GM23248 (cell line): ENCODE results near the gene RAMACL. TPM values are rescaled to one million over a fixed set of nuclear protein-coding genes. Genes with fewer than 3 reads are reported as not detected.

Experiments used
- DNase-seq: peaks from one replicate; pipeline ENCODE4 v3.0.0-alpha.2; 2015
- H2AFZ ChIP-seq: fragments of 200-600 bp; sonication (generic); 2 replicates; pipeline ENCODE4 v1.6.1; 2016; ENCODE audit warnings: antibody characterized with exemption
- H3F3A ChIP-seq: fragments of 200-600 bp; sonication (generic); 2 replicates; pipeline ENCODE4 v1.6.1; 2016; ENCODE audit warnings: mild to moderate bottlenecking, antibody characterized with exemption, mixed run types; ENCODE audit not compliant: insufficient read depth
- H3K27ac ChIP-seq: fragments of 200-600 bp; sonication (generic); 2 replicates; pipeline ENCODE4 v1.5.1; 2016; ENCODE audit warnings: mild to moderate bottlenecking
- H3K27me3 ChIP-seq: fragments of 200-600 bp; sonication (generic); replicated peaks from 2 replicates; pipeline ENCODE4 v1.6.1; 2016; ENCODE audit warnings: mild to moderate bottlenecking; ENCODE audit not compliant: insufficient read depth
- H3K36me3 ChIP-seq: fragments of 200-600 bp; sonication (generic); 2 replicates; pipeline ENCODE4 v1.6.1; 2016; ENCODE audit warnings: low read depth, mild to moderate bottlenecking
- H3K4me1 ChIP-seq: fragments of 200-600 bp; sonication (generic); 2 replicates; pipeline ENCODE4 v1.6.1; 2016; ENCODE audit warnings: mild to moderate bottlenecking; ENCODE audit not compliant: insufficient read depth
- H3K4me2 ChIP-seq: fragments of 200-600 bp; sonication (generic); one replicate; pipeline ENCODE4 v1.6.1; 2016; ENCODE audit warnings: mild to moderate bottlenecking; ENCODE audit not compliant: unreplicated experiment
- H3K4me3 ChIP-seq: fragments of 200-600 bp; sonication (generic); 2 replicates; pipeline ENCODE4 v1.5.1; 2016; ENCODE audit warnings: mild to moderate bottlenecking
- H3K79me2 ChIP-seq: fragments of 200-600 bp; sonication (generic); 2 replicates; pipeline ENCODE4 v1.6.1; 2016; ENCODE audit warnings: mild to moderate bottlenecking; ENCODE audit not compliant: insufficient read depth
- H3K9ac ChIP-seq: fragments of 200-600 bp; sonication (generic); 2 replicates; pipeline ENCODE4 v1.6.1; 2016; ENCODE audit warnings: mild to moderate bottlenecking
- H3K9me2 ChIP-seq: fragments of 200-600 bp; sonication (generic); 2 replicates; pipeline ENCODE4 v1.6.1; 2016; ENCODE audit warnings: mixed run types, mild to moderate bottlenecking, moderate library complexity; ENCODE audit not compliant: insufficient read depth
- H3K9me3 ChIP-seq: fragments of 200-600 bp; sonication (generic); one replicate; pipeline ENCODE4 v1.6.1; 2017; ENCODE audit warnings: low read depth
- H4K20me1 ChIP-seq: fragments of 200-600 bp; sonication (generic); 2 replicates; pipeline ENCODE4 v1.6.0; 2016; ENCODE audit not compliant: insufficient read depth
- EZH2 ChIP-seq: fragments of 200-600 bp; sonication (generic); IDR thresholded peaks from 2 replicates; pipeline ENCODE4 v1.6.1; 2018; ENCODE audit warnings: antibody characterized with exemption, mild to moderate bottlenecking; ENCODE audit not compliant: insufficient read depth, poor library complexity, severe bottlenecking
- EZH2phosphoT487 ChIP-seq: fragments of 200-600 bp; sonication (generic); IDR thresholded peaks from 2 replicates; pipeline ENCODE4 v1.6.1; 2018; ENCODE audit warnings: antibody characterized with exemption, moderate library complexity, mild to moderate bottlenecking, low read depth; ENCODE audit not compliant: insufficient read depth
- WGBS, 2 experiments: methylation state at CpG; one replicate each; pipeline ENCODE4 v1.1.6; 2015 to 2017; ENCODE audit warnings: low lambda C conversion rate in 2 of 2, low coverage in 1 of 2; ENCODE audit errors: missing lambda C conversion rate in 2 of 2; 5-methylcytosine and 5-hydroxymethylcytosine counted together
- in situ Hi-C: fragments of 300-500 bp; cut with MboI; formaldehyde crosslinking; loops from 2 replicates; pipeline ENCODE4 v1.15.0; 2020
- polyA plus RNA-seq: library from polyadenylated mRNA; unstranded; fragments of >200 nt; fragmentation: Nextera tagmentation; extraction: Ambion mirVana; gene quantifications from 2 replicates; pipeline ENCODE4 v1.2.1, GENCODE V29; 2016
- total RNA-seq: library from RNA; depleted of rRNA; stranded (reverse); fragments of >200 nt; shearing (Covaris generic); gene quantifications from 2 replicates; pipeline ENCODE4 v1.2.3, GENCODE V29; 2014

RAMACL gene
- total and polyA plus RNA-seq, 2 experiments from 2014 or later: 0.31 to 2.1 TPM

- H3K9me2 ChIP-seq: no peaks in the 10 kb centered on the region
- peaks cover 75% of the 10 kb centered on the region for H3K79me2 ChIP-seq
- TF ChIP-seq EZH2phosphoT487: no peak
- TF ChIP-seq EZH2: no peak
- peak overlapping the region; percentile 87 for H3K27ac ChIP-seq
- peak overlapping the region; percentile 95 for H3K4me2 ChIP-seq
- peak overlapping the region; percentile 49 for H3K9ac ChIP-seq
- 84 to 86% methylated on average over 23 to 27 of the region's 27 CpGs for WGBS, 2 experiments
- H3K9me3 ChIP-seq: no peaks in the 10 kb centered on the region
- in situ Hi-C loops: no loop called here
- no peak overlapping the region for H3K4me3 ChIP-seq
- H4K20me1 ChIP-seq: no peaks in the 10 kb centered on the region
- H3K27me3 ChIP-seq: no peaks in the 10 kb centered on the region
- no peaks in the 10 kb centered on the region for H3K36me3 ChIP-seq
- H2AFZ ChIP-seq: no peak overlapping the region
- peaks cover 41% of the 10 kb centered on the region for H3F3A ChIP-seq
- DNase-seq: peak; percentile 78
- H3K4me1 ChIP-seq: peaks cover 60% of the 10 kb centered on the region
Observed at GRCh38 chr6:166618866-166619761, 32.6 kb upstream of the RAMACL start.

- peaks cover 78% of the 10 kb centered on the region for H3K79me2 ChIP-seq
- no peak overlapping the region for H3K4me3 ChIP-seq
- H3K27me3 ChIP-seq: no peaks in the 10 kb centered on the region
- H3K36me3 ChIP-seq: no peaks in the 10 kb centered on the region
- no peak for TF ChIP-seq EZH2phosphoT487
- no peaks in the 10 kb centered on the region for H3K9me2 ChIP-seq
- WGBS, 2 experiments: 100% methylated on average over 4 of the region's 4 CpGs
- no peak overlapping the region for H3K9ac ChIP-seq
- no peak overlapping the region for H2AFZ ChIP-seq
- peaks cover 51% of the 10 kb centered on the region for H3K4me1 ChIP-seq
- DNase-seq: no peak
- peaks cover 40% of the 10 kb centered on the region for H3F3A ChIP-seq
- no peaks in the 10 kb centered on the region for H3K9me3 ChIP-seq
- no peak overlapping the region for H3K4me2 ChIP-seq
- peak overlapping the region; percentile 87 for H3K27ac ChIP-seq
- in situ Hi-C loops: no loop called here
- no peaks in the 10 kb centered on the region for H4K20me1 ChIP-seq
Observed at GRCh38 chr6:166618251-166618650, 31.8 kb upstream of the RAMACL start.

- no peaks in the 10 kb centered on the region for H4K20me1 ChIP-seq
- no peaks in the 10 kb centered on the region for H3K27me3 ChIP-seq
- no peaks in the 10 kb centered on the region for H3K9me2 ChIP-seq
- H3K27ac ChIP-seq: no peak overlapping the region
- 93% methylated on average over 7 of the region's 7 CpGs for WGBS, 2 experiments
- in situ Hi-C loops: no loop called here
- peaks cover 40% of the 10 kb centered on the region for H3F3A ChIP-seq
- no peaks in the 10 kb centered on the region for H3K36me3 ChIP-seq
- H3K9me3 ChIP-seq: no peaks in the 10 kb centered on the region
- peaks cover 78% of the 10 kb centered on the region for H3K79me2 ChIP-seq
- no peak overlapping the region for H2AFZ ChIP-seq
- H3K4me1 ChIP-seq: peaks cover 48% of the 10 kb centered on the region
- H3K4me2 ChIP-seq: no peak overlapping the region
- no peak for DNase-seq
- H3K9ac ChIP-seq: no peak overlapping the region
- TF ChIP-seq EZH2 (no peak), EZH2phosphoT487 (no peak)
- no peak overlapping the region for H3K4me3 ChIP-seq
Observed at GRCh38 chr6:166617359-166617758, 30.9 kb upstream of the RAMACL start.

GRCh38 chr6:166616261-166617238 lies 30.1 kb upstream of the RAMACL start:
- Histone ChIP-seq H3K36me3 (no peaks in the 10 kb centered on the region), H3K27me3 (no peaks in the 10 kb centered on the region), H3K9me2 (no peaks in the 10 kb centered on the region), H3K4me2 (no peak overlapping the region), H3F3A (peaks cover 33% of the 10 kb centered on the region), H2AFZ (no peak overlapping the region), H3K9me3 (no peaks in the 10 kb centered on the region), H3K4me3 (no peak overlapping the region), H3K79me2 (peaks cover 78% of the 10 kb centered on the region), H4K20me1 (no peaks in the 10 kb centered on the region), H3K4me1 (peaks cover 43% of the 10 kb centered on the region), H3K27ac (no peak overlapping the region), H3K9ac (no peak overlapping the region)
- WGBS, 2 experiments: 95 to 98% methylated on average over 22 of the region's 22 CpGs
- in situ Hi-C loops: no loop called here
- TF ChIP-seq EZH2phosphoT487 (no peak), EZH2 (no peak)
- no peak for DNase-seq
